T47D (cell line): ENCODE measurements around the gene LRPAP1.
A peak's percentile ranks its signal among the peaks of the same experiment; 100 is the strongest.

Experiments used
- DNase-seq, 2 experiments: peaks; one replicate each; pipeline versions ENCODE4 v3.0.0 to v3.0.0-alpha.2; 2011 to 2012; ENCODE audit warnings: low read depth in 1 of 2, low spot score in 1 of 2
- JUND ChIP-seq: IDR thresholded peaks from 2 replicates; pipeline ENCODE4 v1.6.1; 2012; ENCODE audit warnings: low read depth
- in situ Hi-C: cut with HindIII; loops from 2 replicates; pipeline ENCODE4 v1.10.0; 2016; ENCODE audit warnings: low sequenced_read_pairs, low pct_unique_long_range_greater_than_20kb

The LRPAP1 gene

DNA sequence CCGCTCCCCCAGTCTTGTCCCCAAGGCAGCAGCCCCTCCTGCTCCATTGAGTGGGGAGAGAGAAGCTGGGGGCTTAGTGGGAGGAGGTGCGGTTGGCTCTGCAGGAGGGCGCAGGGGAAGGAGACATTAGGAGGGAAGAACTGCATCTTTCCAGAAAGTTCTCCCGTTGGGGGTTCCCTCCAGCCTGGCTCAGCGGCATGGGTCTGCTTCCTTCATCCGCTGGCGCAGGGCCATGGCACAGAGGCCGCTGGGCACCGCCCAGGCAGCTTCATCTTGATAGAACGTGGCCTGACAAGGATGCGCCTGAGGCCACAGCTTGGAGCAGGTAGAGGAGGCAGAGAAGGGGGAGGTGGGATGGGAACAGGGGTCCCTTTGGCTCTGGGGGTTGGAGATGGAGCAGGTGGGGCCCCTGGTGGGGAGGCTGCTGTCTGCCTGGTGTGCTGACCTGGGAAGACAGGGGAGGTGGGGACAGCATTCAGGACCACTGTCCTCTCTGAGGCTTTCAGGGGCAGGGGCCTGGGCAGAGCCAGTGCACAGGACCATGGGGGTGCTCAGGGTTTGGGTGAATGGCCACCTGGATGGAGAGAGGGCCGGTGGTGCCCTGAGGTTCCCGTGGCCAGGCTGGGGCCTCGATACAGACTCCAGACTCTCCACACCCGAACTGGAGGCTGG lies 57.0 kb downstream of the LRPAP1 start:
- no peak for DNase-seq
- TF ChIP-seq JUND: no peak
- in situ Hi-C loops: no loop called here

DNA sequence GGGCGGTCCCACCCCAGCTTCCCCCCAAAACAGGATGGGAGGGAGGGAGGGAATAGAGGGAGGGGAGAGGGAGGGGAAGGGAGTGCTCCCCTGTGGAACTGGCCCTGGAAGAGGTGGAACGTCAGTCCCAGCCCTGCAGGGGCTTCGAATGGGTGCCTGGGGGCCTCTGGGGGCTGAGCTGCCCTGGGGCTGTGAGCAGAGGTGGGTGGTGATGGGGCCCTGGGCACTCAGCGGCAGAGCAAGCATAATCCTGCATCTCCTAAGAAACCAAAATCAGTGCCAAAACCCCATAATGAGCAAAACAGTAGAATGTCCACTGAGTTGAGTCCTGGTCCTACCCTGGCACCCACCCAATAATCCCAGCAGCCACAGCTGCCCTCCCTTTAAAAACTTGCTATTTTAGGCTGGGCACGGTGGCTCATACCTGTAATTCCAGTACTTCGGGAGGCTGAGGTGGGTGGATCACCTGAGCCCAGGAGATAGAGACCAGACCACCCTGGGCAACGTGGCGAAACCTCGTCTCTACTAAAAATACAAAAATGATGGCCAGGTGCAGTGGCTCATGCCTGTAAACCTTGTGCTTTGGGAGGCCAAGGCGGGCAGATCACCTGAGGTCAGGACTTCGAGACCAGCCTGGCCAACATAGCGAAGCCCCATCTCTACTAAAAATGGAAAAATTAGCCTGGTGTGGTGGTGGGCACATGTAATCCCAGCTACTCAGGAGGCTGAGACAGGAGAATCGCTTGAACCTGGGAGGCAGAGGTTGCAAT lies 58.0 kb downstream of the LRPAP1 start:
- TF ChIP-seq JUND: no peak
- DNase-seq: no peak
- in situ Hi-C loops: no loop called here

DNA sequence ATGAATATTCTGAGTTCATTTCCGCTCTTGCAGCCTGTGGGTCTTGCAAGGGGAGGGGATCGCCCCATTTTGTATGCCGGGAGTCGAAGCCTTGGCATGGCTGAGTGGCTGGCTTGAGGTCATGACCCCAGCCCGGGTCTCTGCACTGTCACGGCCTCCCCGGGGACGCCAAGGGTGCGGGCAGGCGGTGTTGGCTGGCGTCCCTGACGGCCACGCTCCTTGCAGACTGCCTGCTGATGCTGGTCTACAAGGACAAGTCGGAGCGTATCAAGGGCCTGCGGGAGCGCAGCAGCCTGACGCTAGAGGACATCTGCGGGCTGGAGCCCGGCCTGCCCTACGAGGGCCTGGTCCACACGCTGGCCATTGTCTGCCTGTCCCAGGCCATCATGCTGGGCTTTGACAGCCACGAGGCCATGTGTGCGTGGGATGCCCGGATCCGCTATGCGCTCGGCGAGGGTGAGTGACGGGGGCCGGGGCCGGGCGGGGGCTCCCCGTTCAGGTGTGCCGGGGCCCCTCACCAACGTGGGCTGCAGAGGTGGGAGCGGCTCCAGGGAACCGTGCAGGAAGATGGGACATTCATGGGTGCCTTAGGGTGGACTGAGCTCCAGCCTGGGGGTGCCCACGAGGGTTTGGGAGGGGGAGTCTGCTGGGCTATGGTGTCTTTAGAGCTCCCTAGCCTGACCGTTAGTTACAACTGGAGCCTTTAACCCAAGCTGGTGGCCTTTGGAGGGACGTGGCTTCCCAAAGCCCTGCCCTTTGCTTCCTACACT lies 58.9 kb downstream of the LRPAP1 start:
- in situ Hi-C loops: no loop called here
- TF ChIP-seq JUND: no peak

DNA sequence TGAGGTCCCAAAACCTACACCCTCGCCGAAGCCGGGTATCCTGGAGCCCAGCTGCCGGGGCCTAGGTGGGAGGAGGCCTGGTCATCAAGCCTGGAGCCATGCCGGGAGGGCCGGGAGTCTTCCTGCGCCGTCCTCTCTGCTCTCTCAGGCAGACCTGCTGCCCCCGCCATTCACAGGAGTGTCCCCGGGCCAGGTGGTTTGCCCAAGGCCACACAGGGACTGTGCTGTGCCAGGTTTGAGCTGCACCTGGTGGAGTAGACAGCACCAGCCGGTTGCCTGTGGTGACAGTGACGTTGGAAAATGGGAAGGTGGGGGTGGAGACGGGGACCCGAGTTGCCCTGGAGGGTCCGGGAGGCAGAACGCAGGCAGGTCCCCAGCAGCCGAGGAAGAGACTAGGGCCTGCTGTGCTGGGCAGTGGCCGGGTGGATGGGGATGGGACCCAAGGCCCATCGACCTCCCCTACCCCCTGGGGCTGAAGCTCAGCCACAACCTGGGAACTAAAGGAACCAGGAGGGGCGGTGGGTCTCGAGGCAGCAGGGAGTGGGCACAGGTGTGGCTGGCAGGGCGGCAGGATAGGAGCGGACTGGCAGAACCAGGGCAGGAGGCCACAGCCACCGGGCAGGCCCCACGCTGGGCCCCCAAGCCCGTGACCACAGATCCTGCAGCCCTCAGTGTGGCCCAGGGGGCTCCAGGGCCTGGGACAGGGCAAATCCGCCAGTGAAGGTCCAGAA lies 59.6 kb downstream of the LRPAP1 start:
- TF ChIP-seq JUND: no peak
- DNase-seq: no peak
- in situ Hi-C loops: no loop called here

More for the DNA sequence above, 58.9 kb downstream of the LRPAP1 start:
- no peak for DNase-seq

DNA sequence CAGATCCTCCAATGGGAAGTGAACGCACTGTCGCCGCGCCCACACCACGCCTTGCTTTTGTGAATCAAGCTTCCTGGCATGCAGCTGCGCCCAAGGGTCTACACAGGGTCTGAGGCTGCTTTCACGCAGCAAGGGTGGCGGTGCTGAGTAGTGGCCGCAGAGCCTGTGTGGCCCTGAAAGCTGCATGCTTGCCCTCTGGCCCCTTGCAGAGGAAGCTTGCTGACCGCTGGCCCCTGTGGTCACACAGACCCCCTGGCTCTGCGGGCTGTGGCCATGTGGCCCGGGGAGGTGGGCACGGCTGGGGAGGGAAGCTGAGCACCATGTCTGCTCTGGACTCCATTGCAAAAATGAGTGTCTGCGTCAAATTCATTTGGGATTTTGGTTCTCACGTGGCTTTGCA lies 60.3 kb downstream of the LRPAP1 start:
- in situ Hi-C loops: no loop called here
- no peak for TF ChIP-seq JUND
- no peak for DNase-seq

DNA sequence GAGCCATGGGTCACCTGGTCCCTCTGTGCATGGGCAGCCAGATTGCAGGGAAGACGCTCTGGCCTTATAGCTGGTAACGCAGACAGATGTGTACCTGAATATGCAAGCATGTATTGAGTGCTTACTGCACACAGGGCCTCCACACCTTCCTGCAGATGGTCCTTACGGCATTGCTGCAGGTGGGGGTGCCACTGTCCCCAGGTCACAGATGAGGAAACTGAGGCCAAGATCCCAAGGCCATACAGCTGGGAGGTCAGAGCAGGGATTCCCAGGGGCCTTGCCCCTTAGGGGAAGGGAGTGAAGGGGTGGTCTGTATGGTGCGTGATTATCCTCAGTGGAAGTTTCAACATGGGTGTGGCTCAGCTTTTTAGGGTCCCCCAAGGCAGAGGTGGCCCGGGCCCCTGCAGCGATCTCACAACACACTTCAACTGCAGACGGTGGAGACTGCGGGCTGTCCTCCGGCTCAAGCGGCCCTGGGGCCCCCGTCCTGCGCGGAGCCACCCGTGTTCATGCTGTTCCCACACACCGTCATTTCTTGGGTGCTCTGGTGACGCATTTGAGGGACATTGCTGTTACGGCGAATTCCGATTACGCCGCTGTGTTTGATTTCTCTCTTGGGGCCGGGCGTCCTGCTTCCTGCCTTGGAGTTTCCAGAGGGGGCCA lies 61.0 kb downstream of the LRPAP1 start:
- no peak for TF ChIP-seq JUND
- DNase-seq: no peak
- in situ Hi-C loops: no loop called here

DNA sequence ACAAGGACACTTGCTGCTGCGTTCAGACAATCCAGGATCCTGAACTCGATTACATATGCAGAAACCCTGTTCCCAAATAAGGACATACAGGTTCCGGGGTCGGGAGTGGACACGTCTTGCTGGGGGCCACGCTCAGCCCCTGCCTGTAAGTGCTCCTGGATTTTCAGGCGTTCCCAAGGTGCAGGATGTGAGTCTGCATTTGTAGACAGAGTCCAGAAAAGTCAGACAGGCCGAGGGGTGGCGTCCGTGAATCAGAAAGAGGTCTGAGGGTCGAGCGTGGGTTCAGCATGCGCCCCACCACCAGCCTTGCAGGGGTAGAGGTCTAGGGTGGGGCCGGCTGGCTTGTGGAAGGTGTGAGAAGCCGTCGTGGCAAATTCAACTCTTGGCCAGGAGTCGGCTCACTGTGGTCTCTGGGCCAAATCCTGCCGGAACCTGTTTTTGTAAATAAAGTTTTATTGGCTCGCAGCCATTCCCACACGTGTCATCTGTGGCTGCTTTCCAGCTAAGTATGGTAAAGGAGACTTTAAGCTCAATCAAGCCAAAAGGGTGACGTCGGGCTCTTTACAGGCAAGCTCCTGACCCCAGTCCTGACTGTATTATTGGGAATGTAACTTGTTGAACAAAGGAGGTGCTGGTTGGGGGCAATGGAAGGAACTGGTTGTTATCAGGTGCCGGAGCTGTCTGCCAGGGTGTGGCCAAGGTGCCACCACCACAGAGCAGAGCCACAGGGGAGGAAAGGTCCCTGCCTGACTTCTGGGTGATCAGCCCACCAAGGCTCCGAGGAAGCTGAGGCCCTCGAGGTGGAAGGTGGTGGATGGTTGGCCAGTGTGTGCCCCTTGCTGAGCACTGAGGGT lies 61.8 kb downstream of the LRPAP1 start:
- in situ Hi-C loops: no loop called here
- peak in 1 of 2 experiments; percentile 62 for DNase-seq
- TF ChIP-seq JUND: no peak

DNA sequence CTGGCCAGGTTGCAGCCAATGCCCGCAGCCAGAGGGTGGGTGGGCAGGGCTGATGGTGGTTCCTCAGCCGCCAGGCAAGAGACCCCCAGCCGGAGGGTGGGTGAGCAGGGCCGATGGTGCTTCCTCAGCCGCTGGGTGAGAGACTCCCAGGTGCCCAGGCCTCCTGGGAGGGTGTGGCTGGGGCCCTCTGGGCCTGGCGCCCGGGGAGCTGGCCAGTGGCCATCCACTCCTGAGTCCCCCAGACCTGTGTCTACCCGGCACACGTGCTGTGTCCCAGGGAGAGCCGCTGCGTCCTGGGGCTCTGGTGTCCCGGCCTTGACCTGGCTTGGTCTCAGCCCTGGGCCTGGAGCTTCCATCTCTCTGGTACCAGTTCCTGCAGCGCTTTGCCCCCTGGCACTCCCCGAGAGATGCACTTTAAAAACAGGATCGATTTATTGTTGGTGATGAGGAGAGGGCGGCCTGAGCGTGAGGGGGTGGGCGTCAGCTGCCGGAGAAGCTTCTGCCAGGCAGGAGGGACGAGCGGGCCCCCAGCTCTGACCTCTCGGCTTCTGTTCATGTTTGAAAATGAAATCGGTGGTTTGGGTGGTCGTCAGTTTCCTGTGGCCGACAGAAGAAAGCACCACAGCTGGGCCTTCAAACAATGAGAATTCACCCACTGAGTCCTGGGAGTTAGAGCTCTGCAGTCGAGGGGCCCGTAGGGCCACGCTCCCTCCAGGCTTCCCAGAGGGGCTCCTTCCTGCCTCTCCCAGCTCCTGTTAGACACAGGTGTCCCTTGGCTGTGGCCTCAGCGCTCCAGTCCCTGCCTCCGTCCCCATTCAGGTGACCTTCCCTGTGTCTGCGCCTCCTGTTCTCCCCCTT lies 62.6 kb downstream of the LRPAP1 start:
- DNase-seq: no peak
- in situ Hi-C loops: no loop called here
- no peak for TF ChIP-seq JUND

DNA sequence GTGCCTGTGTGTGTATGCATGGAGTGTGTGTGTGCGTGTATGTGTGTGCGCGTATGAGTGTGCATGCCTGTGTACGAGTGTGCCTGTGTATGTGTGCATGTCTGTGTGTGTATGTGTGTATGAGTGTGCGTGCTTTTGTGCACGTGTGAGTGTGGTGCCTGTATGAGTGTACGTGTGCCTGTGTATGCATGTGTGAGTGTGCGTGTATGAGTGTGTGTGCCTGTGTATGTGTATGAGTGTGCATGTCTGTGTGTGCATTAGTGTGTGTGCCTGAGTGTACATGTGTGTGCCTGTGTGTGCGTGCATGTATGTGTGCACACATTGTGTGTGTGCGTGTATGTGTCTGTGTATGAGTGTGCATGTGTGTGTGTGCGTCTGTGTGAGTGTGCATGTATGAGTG lies 63.4 kb downstream of the LRPAP1 start:
- in situ Hi-C loops: no loop called here
- DNase-seq: no peak

DNA sequence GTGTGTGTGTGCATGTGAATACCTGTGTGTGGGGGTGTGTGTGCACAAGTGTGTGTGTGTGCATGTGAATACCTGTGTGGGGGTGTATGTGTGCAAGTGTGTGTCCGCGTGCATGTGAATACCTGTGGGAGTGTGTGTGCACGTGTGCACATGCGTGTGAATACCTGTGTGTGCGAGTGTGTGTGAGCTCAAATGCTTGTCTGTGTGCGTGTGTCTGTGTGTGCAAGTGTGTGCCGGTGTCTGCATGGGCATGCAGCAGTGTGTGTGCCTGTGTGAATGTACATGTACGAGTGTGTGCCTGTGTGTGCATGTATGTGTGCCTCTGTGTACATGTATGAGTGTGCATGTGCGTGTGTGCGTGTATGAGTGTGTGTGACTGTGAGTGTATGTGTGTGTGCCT lies 64.1 kb downstream of the LRPAP1 start:
- in situ Hi-C loops: no loop called here
- no peak for DNase-seq
- no peak for TF ChIP-seq JUND

More for the DNA sequence above, 63.4 kb downstream of the LRPAP1 start:
- TF ChIP-seq JUND: no peak
